HEK293 (cell line): ENCODE results near the gene ZBTB8A.

Source experiments
- ZNF398 ChIP-seq: fragments of 450-650 bp; formaldehyde crosslinking; IDR thresholded peaks from 2 replicates; pipeline ENCODE4 v1.5.1; 2017; ENCODE audit warnings: missing biosample characterization, missing genetic modification characterization
- ZNF664 ChIP-seq: fragments of 450-650 bp; formaldehyde crosslinking; IDR thresholded peaks from 2 replicates; pipeline ENCODE4 v1.5.1; 2016; ENCODE audit warnings: missing biosample characterization, missing genetic modification characterization
- TF ChIP-seq, protein P1 (sequence below): fragments of 450-650 bp; formaldehyde crosslinking; conservative IDR thresholded peaks from 2 replicates; pipeline ENCODE4 v1.5.1; 2016; ENCODE audit warnings: low read depth, missing biosample characterization, missing genetic modification characterization
- TF ChIP-seq, protein P2 (sequence below): fragments of 450-650 bp; formaldehyde crosslinking; IDR thresholded peaks from 2 replicates; pipeline ENCODE4 v1.5.1; 2016; ENCODE audit warnings: missing biosample characterization, missing genetic modification characterization

DNA sequence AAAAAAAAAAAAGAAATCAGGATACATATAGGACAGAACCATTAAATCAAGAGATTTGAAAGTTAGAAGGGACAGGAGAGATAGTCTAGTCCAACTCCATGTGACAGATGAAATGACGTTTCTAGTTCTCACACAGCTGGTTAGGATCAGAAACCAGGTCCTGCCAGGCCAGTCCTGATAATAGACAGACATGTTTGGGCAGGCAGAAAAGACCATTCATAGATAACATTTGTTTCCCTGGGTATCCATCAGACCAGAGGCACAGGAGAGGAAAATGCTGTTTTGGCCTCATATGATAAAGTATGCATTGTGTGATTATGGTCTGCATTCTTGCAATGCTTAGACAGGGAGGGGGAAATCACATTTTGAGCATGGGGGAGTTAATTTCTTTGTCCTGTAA lies 45.0 kb upstream of the ZBTB8A start:
- TF ChIP-seq, protein P1, sequence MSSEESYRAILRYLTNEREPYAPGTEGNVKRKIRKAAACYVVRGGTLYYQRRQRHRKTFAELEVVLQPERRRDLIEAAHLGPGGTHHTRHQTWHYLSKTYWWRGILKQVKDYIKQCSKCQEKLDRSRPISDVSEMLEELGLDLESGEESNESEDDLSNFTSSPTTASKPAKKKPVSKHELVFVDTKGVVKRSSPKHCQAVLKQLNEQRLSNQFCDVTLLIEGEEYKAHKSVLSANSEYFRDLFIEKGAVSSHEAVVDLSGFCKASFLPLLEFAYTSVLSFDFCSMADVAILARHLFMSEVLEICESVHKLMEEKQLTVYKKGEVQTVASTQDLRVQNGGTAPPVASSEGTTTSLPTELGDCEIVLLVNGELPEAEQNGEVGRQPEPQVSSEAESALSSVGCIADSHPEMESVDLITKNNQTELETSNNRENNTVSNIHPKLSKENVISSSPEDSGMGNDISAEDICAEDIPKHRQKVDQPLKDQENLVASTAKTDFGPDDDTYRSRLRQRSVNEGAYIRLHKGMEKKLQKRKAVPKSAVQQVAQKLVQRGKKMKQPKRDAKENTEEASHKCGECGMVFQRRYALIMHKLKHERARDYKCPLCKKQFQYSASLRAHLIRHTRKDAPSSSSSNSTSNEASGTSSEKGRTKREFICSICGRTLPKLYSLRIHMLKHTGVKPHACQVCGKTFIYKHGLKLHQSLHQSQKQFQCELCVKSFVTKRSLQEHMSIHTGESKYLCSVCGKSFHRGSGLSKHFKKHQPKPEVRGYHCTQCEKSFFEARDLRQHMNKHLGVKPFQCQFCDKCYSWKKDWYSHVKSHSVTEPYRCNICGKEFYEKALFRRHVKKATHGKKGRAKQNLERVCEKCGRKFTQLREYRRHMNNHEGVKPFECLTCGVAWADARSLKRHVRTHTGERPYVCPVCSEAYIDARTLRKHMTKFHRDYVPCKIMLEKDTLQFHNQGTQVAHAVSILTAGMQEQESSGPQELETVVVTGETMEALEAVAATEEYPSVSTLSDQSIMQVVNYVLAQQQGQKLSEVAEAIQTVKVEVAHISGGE (tag by site-specific recombination), result no peak
- TF ChIP-seq, protein P2, sequence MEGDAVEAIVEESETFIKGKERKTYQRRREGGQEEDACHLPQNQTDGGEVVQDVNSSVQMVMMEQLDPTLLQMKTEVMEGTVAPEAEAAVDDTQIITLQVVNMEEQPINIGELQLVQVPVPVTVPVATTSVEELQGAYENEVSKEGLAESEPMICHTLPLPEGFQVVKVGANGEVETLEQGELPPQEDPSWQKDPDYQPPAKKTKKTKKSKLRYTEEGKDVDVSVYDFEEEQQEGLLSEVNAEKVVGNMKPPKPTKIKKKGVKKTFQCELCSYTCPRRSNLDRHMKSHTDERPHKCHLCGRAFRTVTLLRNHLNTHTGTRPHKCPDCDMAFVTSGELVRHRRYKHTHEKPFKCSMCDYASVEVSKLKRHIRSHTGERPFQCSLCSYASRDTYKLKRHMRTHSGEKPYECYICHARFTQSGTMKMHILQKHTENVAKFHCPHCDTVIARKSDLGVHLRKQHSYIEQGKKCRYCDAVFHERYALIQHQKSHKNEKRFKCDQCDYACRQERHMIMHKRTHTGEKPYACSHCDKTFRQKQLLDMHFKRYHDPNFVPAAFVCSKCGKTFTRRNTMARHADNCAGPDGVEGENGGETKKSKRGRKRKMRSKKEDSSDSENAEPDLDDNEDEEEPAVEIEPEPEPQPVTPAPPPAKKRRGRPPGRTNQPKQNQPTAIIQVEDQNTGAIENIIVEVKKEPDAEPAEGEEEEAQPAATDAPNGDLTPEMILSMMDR, result no peak
- no peak for TF ChIP-seq ZNF398 (tag by site-specific recombination)
- no peak for TF ChIP-seq ZNF664
